ENCODE data around the gene TCF4.

DNA sequence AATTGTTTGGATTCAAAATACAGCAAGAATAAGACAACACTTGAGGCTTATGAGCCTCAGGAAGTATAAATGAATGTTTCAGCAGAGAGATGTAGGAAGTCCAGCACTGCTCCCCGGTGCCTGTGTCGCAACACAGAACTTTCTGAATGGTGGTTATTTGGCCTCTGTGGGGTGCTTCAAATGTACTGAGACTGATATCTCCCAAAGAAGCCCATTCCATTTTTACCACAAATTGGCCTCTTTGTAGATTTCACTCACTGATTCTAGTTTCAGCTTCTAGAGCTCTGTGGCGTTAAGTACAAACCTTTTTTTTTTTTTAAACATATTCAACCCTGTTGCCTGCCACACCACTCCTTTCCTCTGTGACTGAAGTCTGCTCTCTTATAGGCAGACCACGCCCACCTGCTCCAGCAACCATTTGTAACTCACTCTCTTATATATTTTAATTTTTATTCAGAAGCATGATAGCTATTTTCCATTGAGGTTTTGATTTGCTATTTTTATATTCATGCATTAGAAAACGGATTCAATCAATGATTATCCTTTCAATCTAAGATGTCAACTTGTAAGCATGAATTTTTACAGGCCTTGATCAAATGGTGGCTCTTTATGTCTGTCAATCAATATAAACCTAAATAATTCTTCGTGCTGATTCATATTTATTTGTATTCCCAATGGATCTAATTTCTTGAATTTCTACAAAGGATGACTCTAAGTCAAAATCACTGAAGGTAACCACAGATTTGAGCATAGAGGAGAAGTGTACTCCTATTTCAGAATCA, 351.7 kb downstream of the TCF4 start:
- TF ChIP-seq, protein P1, sequence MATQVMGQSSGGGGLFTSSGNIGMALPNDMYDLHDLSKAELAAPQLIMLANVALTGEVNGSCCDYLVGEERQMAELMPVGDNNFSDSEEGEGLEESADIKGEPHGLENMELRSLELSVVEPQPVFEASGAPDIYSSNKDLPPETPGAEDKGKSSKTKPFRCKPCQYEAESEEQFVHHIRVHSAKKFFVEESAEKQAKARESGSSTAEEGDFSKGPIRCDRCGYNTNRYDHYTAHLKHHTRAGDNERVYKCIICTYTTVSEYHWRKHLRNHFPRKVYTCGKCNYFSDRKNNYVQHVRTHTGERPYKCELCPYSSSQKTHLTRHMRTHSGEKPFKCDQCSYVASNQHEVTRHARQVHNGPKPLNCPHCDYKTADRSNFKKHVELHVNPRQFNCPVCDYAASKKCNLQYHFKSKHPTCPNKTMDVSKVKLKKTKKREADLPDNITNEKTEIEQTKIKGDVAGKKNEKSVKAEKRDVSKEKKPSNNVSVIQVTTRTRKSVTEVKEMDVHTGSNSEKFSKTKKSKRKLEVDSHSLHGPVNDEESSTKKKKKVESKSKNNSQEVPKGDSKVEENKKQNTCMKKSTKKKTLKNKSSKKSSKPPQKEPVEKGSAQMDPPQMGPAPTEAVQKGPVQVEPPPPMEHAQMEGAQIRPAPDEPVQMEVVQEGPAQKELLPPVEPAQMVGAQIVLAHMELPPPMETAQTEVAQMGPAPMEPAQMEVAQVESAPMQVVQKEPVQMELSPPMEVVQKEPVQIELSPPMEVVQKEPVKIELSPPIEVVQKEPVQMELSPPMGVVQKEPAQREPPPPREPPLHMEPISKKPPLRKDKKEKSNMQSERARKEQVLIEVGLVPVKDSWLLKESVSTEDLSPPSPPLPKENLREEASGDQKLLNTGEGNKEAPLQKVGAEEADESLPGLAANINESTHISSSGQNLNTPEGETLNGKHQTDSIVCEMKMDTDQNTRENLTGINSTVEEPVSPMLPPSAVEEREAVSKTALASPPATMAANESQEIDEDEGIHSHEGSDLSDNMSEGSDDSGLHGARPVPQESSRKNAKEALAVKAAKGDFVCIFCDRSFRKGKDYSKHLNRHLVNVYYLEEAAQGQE (IDR thresholded peaks at IDR 0.05; ENCODE audit: insufficient replicate concordance, low read depth): peak; percentile 27
- TF ChIP-seq POLR2AphosphoS5 (IDR thresholded peaks at IDR 0.05; ENCODE audit: low read depth): no peak
- TF ChIP-seq, protein P2, sequence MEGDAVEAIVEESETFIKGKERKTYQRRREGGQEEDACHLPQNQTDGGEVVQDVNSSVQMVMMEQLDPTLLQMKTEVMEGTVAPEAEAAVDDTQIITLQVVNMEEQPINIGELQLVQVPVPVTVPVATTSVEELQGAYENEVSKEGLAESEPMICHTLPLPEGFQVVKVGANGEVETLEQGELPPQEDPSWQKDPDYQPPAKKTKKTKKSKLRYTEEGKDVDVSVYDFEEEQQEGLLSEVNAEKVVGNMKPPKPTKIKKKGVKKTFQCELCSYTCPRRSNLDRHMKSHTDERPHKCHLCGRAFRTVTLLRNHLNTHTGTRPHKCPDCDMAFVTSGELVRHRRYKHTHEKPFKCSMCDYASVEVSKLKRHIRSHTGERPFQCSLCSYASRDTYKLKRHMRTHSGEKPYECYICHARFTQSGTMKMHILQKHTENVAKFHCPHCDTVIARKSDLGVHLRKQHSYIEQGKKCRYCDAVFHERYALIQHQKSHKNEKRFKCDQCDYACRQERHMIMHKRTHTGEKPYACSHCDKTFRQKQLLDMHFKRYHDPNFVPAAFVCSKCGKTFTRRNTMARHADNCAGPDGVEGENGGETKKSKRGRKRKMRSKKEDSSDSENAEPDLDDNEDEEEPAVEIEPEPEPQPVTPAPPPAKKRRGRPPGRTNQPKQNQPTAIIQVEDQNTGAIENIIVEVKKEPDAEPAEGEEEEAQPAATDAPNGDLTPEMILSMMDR (IDR thresholded peaks at IDR 0.05; ENCODE audit: insufficient read depth, low read length): no peak

Data from HL-60 (cell line).